Right cardiac atrium (tissue), 5 donors: ENCODE measurements around the gene MKRN2. TPM values are rescaled to one million over a fixed set of nuclear protein-coding genes. Genes with fewer than 3 reads are reported as not detected.

Experiments used
- ATAC-seq, 2 donors: fragments of 200-7000 bp; cut with Tn5 transposase; one replicate each; pipeline versions ENCODE4 v1.8.0 to v1.9.1; 2020; ENCODE audit warnings: moderate library complexity in 2 of 2, mild to moderate bottlenecking in 1 of 2
- DNase-seq, 3 donors: peaks; one replicate each; pipeline ENCODE4 v3.0.0-alpha.2; 2020
- H3K27ac ChIP-seq: one replicate; pipeline ENCODE4 v1.5.1; 2013; ENCODE audit warnings: mild to moderate bottlenecking, low read length, control low read depth, moderate library complexity
- H3K27me3 ChIP-seq: one replicate; pipeline ENCODE4 v1.6.1; 2013; ENCODE audit not compliant: control insufficient read depth, insufficient read depth
- H3K4me1 ChIP-seq: one replicate; pipeline ENCODE4 v1.6.1; 2013; ENCODE audit warnings: low read length; ENCODE audit not compliant: control insufficient read depth, insufficient read depth
- H3K4me3 ChIP-seq: one replicate; pipeline ENCODE4 v1.5.1; 2013; ENCODE audit warnings: low read length, control low read depth
- H3K9me3 ChIP-seq: one replicate; pipeline ENCODE4 v1.6.1; 2013; ENCODE audit warnings: low read length; ENCODE audit not compliant: control insufficient read depth
- WGBS: extraction: QIAGEN DNeasy Blood & Tissue Kit; methylation state at CpG from one replicate; pipeline ENCODE4 v1.1.7; 2013; 5-methylcytosine and 5-hydroxymethylcytosine counted together
- intact Hi-C, 4 donors: fragments of 100-400 bp; cut with DNase I; formaldehyde crosslinking; loops; one replicate each; pipeline versions ENCODE4 v1.11.0 to v1.14.0; 2022 to 2023
- polyA plus RNA-seq: library from polyadenylated mRNA; stranded (reverse); fragments of 200-250 nt; gene quantifications from one replicate; pipeline ENCODE4 v1.2.3, GENCODE V29; 2013
- total RNA-seq, 4 donors: library from RNA; stranded (reverse); fragmentation: NEBNext Ultra II Directional; extraction: Animal tissue kit (Norgen Biotek cat#: 25700); gene quantifications; one replicate each; pipeline ENCODE4 v1.2.1, GENCODE V29; 2021
- donor health status: healthy with polysubstance abuse.
- donor health status: DM: no; HTN: yes; CAD: no.
- donor health status: DM: no; HTN: no; CAD: no.
- donor health status: DM: no; HTN: yes; CAD: no; lungs with severe emphysema.
- donor health status: DM: yes; HTN: yes; CAD: no.

Gene MKRN2
- total and polyA plus RNA-seq, 5 donors = 23.4 to 36.3 (median 31.3) TPM

DNA sequence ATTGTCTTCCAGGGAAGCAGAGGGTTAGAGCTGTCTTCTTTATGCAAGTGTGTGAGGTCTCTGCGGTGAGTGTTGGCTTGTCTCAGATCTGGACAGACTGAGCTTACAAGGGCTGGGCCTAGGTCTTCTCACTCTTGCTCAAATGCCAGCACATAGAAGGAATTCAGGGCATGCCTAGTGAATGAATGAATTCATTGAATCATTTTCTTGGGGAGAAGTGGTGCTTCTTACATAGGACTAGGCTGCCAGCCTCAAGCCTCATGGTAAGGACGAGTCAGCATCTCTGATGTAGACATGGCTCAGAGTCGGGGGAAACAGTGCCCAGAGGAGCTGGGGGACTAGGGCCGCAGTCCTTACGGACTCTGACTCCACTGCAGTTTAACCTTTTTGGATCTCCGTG, 17.2 kb downstream of the MKRN2 start:
- no peak for DNase-seq
- H3K27me3 ChIP-seq = no peaks in the 10 kb centered on the region
- H3K27ac ChIP-seq = peak overlapping the region; percentile 70
- peaks cover 7% of the 10 kb centered on the region for H3K4me1 ChIP-seq
- WGBS = 91% methylated on average over 6 of the region's 6 CpGs
- no peak overlapping the region for H3K4me3 ChIP-seq
- peak in 1 of 2 donors; percentile 19 for ATAC-seq
- H3K9me3 ChIP-seq = no peaks in the 10 kb centered on the region
- intact Hi-C loops = no loop called here

DNA sequence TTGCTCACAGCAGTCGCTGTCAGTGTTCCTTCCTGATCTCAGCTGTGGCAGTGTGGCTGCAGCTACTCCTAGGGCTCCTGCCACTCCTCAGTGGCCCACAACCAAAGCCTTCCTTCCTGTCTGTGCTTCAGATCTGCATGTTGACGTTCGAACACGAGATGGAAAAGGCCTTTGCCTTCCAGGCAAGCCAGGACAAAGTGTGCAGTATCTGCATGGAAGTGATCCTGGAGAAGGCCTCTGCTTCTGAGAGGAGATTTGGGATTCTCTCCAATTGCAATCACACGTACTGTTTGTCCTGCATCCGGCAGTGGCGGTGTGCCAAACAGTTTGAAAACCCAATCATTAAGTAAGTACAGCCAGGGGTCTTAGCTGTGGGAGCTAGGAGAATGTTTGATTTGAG, 17.8 kb downstream of the MKRN2 start:
- Histone ChIP-seq H3K9me3 (no peaks in the 10 kb centered on the region), H3K27me3 (no peaks in the 10 kb centered on the region), H3K4me1 (peaks cover 7% of the 10 kb centered on the region), H3K27ac (peak overlapping the region; percentile 70), H3K4me3 (no peak overlapping the region)
- peak; percentile 81 to 86 for ATAC-seq
- peak; percentile 42 to 80 (median 57) for DNase-seq
- intact Hi-C loops = no loop called here
- 22% methylated on average over 7 of the region's 7 CpGs for WGBS

DNA sequence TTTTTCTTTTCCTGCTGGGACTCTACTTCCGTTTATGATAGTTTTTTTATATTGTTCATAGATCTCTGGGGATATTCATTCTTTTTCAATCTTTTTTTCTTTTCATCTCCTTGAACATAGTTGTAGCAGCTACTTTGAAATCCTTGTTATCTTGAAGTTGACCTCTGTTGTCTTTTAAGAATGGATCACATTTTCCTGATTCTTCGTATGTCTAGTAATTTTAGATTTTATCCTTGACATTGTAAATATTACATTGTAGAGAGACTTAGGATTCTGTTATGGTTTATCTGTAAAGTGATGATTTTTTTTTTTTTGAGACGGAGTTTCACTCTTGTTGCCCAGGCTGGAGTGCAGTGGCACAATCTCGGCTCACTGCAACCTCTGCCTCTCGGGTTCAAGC, 20.5 kb downstream of the MKRN2 start:
- Histone ChIP-seq H3K4me3 (no peak overlapping the region), H3K4me1 (peaks cover 7% of the 10 kb centered on the region), H3K9me3 (no peaks in the 10 kb centered on the region), H3K27me3 (no peaks in the 10 kb centered on the region), H3K27ac (no peak overlapping the region)
- no peak for ATAC-seq
- intact Hi-C loops = no loop called here
- WGBS = 91% methylated on average over 5 of the region's 5 CpGs
- no peak for DNase-seq

DNA sequence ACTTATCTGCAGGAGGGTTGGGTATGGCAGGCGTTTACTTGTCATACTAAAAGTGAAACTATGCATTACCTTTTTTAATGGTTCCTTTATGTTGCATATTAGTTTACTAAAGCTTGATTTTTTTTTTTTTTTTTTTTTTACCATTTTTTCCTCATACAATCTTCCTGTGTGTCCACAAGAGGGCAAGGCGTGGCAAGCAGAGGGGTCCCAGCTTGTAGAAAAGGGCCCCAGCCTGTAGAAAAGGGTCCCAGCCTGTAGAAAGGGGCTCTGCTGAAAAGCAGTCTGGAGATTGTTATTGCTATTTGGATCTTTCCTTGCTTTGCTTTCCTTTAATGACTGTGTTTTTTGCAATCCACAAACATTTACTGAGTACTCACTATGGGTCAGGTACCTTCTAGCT, 21.9 kb downstream of the MKRN2 start:
- 88% methylated on average over 2 of the region's 2 CpGs for WGBS
- DNase-seq (no peak), ATAC-seq (no peak)
- no peaks in the 10 kb centered on the region for H3K27me3 ChIP-seq
- H3K27ac ChIP-seq = no peak overlapping the region
- H3K4me1 ChIP-seq = peaks cover 7% of the 10 kb centered on the region
- no peak overlapping the region for H3K4me3 ChIP-seq
- no peaks in the 10 kb centered on the region for H3K9me3 ChIP-seq
- intact Hi-C loops = no loop called here

DNA sequence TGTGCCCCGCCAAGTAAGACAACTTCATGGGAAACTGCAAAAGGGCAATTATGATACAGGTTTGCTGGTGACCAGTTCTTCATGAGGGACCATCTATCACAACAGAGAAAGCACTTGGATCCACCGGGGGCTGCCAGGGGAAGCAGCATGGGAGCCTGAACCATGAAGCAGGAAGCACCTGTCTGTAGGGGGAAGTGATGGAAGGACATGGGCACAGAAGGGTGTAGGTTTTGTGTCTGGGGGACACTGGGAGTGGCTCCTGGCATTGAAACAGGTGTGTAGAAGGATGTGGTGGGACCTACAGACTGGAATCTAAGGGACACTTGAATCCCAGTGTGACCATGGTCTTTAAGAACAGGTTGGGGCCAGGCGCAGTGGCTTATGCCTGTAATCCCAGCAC, 22.6 kb downstream of the MKRN2 start:
- ATAC-seq (no peak), DNase-seq (no peak)
- Histone ChIP-seq H3K27ac (no peak overlapping the region), H3K27me3 (no peaks in the 10 kb centered on the region), H3K4me3 (no peak overlapping the region), H3K9me3 (no peaks in the 10 kb centered on the region), H3K4me1 (peaks cover under 1% of the 10 kb centered on the region)
- intact Hi-C loops = no loop called here
- WGBS = 85% methylated on average over 3 of the region's 3 CpGs

- Histone ChIP-seq H3K4me3 (no peak overlapping the region), H3K27ac (no peak overlapping the region), H3K9me3 (no peaks in the 10 kb centered on the region), H3K27me3 (no peaks in the 10 kb centered on the region), H3K4me1 (no peaks in the 10 kb centered on the region)
- DNase-seq (no peak), ATAC-seq (peak; percentile 30 to 77)
- intact Hi-C loops = no loop called here
- 40% methylated on average over 3 of the region's 3 CpGs for WGBS
These were observed 23.0 kb downstream of the MKRN2 start for GRCh38 chr3:12579905-12580304.

DNA sequence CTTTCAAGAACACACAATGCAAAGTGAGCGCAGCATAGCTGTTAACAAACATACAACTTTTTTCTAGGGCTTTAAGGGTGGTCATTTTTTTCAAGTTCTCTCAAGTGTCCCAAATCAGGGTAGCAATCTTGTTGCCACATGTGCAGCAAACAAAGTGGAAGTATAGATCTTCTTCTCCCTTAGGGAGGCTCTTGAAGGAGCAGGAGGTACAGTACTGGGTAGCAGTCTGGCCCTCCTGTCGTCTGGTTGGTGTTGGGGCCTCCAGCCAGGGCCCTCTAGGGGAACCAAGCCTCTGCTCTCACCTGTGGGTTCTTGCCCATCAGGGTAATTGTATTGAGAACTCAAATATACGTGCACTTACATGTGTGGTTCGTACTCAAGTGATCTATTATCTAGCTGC, 25.8 kb downstream of the MKRN2 start:
- no peaks in the 10 kb centered on the region for H3K4me1 ChIP-seq
- DNase-seq (no peak), ATAC-seq (no peak)
- H3K4me3 ChIP-seq = no peak overlapping the region
- 75% methylated on average over 4 of the region's 4 CpGs for WGBS
- no peaks in the 10 kb centered on the region for H3K27me3 ChIP-seq
- no peaks in the 10 kb centered on the region for H3K9me3 ChIP-seq
- intact Hi-C loops = no loop called here
- H3K27ac ChIP-seq = no peak overlapping the region

- intact Hi-C loops = no loop called here
- Histone ChIP-seq H3K27ac (no peak overlapping the region), H3K4me1 (no peaks in the 10 kb centered on the region), H3K27me3 (no peaks in the 10 kb centered on the region), H3K9me3 (no peaks in the 10 kb centered on the region), H3K4me3 (no peak overlapping the region)
- DNase-seq (no peak), ATAC-seq (no peak)
These were observed 26.4 kb downstream of the MKRN2 start for GRCh38 chr3:12583280-12583679.

DNA sequence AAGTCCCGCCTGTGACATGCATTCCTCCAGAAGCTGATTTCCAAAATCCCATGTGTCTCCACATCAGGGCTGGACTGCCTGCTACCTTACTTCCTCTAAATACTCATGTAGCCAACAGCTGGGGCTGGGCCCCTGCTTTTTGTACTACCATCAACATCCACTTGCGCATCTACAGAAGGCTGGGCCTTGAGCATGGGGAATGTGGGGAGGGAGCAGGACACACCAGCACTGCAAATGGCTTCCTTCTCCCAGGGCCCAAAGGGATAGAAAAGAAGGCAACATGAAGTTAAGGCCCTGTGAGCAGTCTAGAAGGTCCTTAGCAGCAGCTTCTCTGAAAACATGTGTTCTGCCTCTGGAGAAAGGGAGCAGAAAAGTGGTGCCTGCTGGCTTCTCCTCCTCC, 27.2 kb downstream of the MKRN2 start:
- Histone ChIP-seq H3K27me3 (no peaks in the 10 kb centered on the region), H3K4me1 (no peaks in the 10 kb centered on the region), H3K27ac (no peak overlapping the region), H3K9me3 (no peaks in the 10 kb centered on the region), H3K4me3 (no peak overlapping the region)
- intact Hi-C loops = no loop called here
- DNase-seq (no peak), ATAC-seq (no peak)
- WGBS = 89% methylated on average over 2 of the region's 2 CpGs

DNA sequence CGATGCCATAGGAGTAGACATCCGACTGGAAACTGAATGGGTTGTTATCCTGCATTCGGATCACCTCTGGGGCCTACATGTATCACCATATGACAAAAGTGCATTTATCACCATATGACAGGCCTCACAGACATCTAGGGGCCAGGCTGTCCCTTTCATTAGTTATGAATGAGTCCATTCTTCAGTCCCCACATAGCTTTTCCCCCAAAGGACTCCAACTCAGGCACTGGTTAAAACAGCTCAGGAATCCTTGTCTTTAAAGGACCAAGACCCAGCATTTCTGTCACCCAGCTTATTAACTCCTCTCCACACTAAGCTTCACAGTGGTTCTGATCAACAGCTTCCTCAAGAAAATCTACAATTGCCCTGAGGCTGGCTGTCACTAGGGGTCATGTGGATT, 28.3 kb downstream of the MKRN2 start:
- no peak overlapping the region for H3K27ac ChIP-seq
- WGBS = 70% methylated on average over 3 of the region's 3 CpGs

GRCh38 chr3:12585970-12586369, 29.1 kb downstream of the MKRN2 start:
- 68% methylated on average over 5 of the region's 5 CpGs for WGBS
- no peak for ATAC-seq
- Histone ChIP-seq H3K4me3 (no peak overlapping the region), H3K27ac (no peak overlapping the region), H3K9me3 (no peaks in the 10 kb centered on the region), H3K4me1 (no peaks in the 10 kb centered on the region), H3K27me3 (no peaks in the 10 kb centered on the region)
- DNase-seq = no peak
- intact Hi-C loops = no loop called here

More for the DNA sequence above, 28.3 kb downstream of the MKRN2 start:
- no peaks in the 10 kb centered on the region for H3K27me3 ChIP-seq
- H3K9me3 ChIP-seq = no peaks in the 10 kb centered on the region
- DNase-seq (no peak), ATAC-seq (no peak)
- H3K4me3 ChIP-seq = no peak overlapping the region
- intact Hi-C loops = no loop called here
- H3K4me1 ChIP-seq = no peaks in the 10 kb centered on the region

DNA sequence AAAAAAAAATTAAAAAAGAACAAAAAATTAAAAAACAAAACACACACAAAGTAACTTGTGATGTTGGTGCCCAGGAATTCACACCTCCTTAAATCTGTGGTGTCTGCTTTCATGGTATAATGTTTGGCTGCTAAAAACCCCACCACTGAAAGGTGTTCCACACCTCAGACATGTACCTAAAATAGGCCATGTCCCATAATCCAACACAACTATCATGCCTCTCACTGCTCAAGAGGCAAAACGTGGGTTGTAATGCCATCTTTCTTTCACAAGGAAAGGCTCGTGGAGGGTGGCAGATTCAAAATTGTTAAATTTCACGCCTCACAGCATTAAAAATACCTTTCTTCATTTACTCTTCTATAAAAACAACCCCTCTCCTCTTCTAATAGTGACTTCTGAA, 29.5 kb downstream of the MKRN2 start:
- WGBS = 72% methylated on average over 3 of the region's 3 CpGs
- ATAC-seq = no peak
- no peak overlapping the region for H3K27ac ChIP-seq
- H3K9me3 ChIP-seq = no peaks in the 10 kb centered on the region
- no peaks in the 10 kb centered on the region for H3K27me3 ChIP-seq
- intact Hi-C loops = no loop called here
- peaks cover 2% of the 10 kb centered on the region for H3K4me1 ChIP-seq
- no peak for DNase-seq
- H3K4me3 ChIP-seq = no peak overlapping the region
